GM21360 (cell line): ENCODE measurements around the gene ADCK2.
"Not testable (repeated sequence)": the region's sequence is repeated elsewhere in the genome, so short reads cannot be mapped to it uniquely, and the experiment has no call there.

Source experiments
- ATAC-seq: cut with Tn5 transposase; IDR thresholded peaks from one replicate; pipeline ENCODE4 v1.9.1; 2021; ENCODE audit warnings: mild to moderate bottlenecking, moderate library complexity; ENCODE audit not compliant: unreplicated experiment

ADCK2 gene

GRCh38 chr7:140732416-140732815 lies 59.7 kb downstream of the ADCK2 start:
- no peak for ATAC-seq

DNA sequence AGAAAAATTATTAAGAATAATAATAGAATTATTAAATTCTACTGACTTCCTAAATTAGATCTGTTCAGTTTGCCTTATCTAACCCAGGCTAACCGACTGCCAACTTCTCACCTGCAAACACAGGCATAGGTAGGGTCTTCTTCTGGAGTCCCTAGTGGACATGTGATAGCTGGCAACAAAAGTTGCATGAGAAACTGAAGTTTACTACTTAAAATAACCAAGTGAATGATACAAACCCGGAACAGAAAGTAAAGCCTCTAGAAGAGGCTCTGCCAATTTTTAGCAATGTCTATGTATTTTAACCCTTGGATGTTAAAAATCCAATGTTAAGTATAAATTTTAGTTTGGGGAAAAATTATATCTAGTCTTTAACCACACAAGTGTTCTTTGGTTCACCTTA lies 61.4 kb downstream of the ADCK2 start:
- no peak for ATAC-seq

GRCh38 chr7:140734729-140735128 lies 62.0 kb downstream of the ADCK2 start:
- no peak for ATAC-seq

- no peak for ATAC-seq
Measured at GRCh38 chr7:140738280-140738679, 65.5 kb downstream of the ADCK2 start.

DNA sequence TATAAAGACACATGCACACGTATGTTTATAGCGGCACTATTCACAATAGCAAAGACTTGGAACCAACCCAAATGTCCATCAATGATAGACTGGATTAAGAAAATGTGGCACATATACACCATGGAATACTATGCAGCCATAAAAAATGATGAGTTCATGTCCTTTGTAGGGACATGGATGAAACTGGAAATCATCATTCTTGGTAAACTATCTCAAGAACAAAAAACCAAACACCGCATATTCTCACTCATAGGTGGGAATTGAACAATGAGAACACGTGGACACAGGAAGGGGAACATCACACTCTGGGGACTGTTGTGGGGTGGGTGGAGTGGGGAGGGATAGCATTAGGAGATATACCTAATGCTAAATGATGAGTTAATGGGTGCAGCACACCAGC lies 70.5 kb downstream of the ADCK2 start:
- ATAC-seq, result not testable (repeated sequence)

DNA sequence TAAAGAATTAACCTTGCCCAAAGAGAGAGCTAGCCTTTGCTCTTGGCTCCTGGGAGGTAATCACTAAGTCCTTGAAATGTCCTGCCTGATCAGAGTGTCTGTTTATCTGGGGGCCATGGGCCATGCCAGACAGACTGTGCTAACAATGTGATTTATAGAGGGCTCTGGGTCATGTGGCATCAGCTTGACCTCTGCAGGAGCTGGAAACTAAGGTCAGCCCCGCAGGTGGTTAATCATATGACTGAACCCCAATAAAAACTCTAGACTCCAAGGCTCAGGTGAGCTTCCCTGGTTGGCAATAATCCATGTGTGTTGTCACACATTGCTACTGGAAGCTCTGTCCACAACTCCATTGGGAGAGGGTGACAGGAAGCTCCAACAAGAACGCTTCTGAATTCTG lies 71.3 kb downstream of the ADCK2 start:
- no peak for ATAC-seq
